GM23248 (cell line): ENCODE results near the gene CTNND2.

Source experiments
- EZH2 ChIP-seq: fragments of 200-600 bp; sonication (generic); IDR thresholded peaks from 2 replicates; pipeline ENCODE4 v1.6.1; 2018; ENCODE audit warnings: antibody characterized with exemption, mild to moderate bottlenecking; ENCODE audit not compliant: insufficient read depth, poor library complexity, severe bottlenecking
- EZH2phosphoT487 ChIP-seq: fragments of 200-600 bp; sonication (generic); IDR thresholded peaks from 2 replicates; pipeline ENCODE4 v1.6.1; 2018; ENCODE audit warnings: antibody characterized with exemption, moderate library complexity, mild to moderate bottlenecking, low read depth; ENCODE audit not compliant: insufficient read depth

DNA sequence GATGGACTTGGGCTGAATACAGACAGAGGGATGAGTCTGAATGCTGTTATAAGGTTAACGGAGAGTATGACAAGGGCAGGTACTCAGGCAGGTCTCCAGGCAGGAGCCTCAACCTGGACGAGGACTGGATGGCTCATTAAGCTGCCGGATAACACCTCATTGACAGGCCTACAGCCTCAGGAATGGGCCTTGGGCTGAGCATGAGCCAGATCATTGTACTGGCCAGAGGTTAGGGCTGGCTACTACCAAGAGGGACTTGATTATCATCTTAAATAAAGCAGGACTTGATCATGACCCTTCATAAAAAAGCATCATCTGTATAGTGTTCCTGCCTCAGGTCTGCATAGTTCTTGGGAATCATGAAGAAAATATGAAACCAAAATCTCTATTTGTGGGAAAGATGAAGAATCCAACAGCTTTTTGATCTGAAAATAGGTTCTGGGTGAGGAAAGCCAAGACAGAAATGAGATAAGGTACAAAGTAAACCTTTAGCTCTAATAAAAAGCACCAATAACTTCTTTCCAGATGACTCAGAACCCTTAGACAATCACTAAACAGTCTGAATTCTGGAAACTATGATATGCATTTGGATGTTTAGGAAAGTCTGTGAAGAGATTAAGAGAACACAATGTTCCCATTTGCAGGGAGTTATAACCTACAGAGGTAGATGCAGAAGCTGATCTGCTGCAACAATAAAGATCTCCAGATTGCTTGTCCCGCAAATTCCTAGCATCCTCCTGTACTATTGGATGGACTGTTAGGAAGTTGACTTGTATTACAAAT is 343.1 kb downstream of the CTNND2 start:
- no peak for TF ChIP-seq EZH2
- TF ChIP-seq EZH2phosphoT487, result no peak
